CD14-positive monocyte (primary cell): Measurements from ENCODE around the gene C2CD4D. TPM values are rescaled to one million over a fixed set of nuclear protein-coding genes. Genes with fewer than 3 reads are reported as not detected.

Source experiments
- DNase-seq, 3 donors: peaks; one replicate each; pipeline ENCODE4 v3.0.0-alpha.2; 2011 to 2022
- H2AFZ ChIP-seq: 2 replicates; pipeline ENCODE4 v1.6.0; 2012; ENCODE audit warnings: mild to moderate bottlenecking, low read depth, low read length, inconsistent platforms; ENCODE audit not compliant: insufficient read depth, poor library complexity, severe bottlenecking
- H3K27ac ChIP-seq, 2 donors: 1 replicate in 1 of 2; 2 replicates in 1 of 2; pipeline ENCODE4 v1.5.1; 2012 to 2013; ENCODE audit warnings: low read length in 2 of 2, control low read depth in 1 of 2, inconsistent platforms in 1 of 2, low read depth in 1 of 2, mild to moderate bottlenecking in 1 of 2
- H3K27me3 ChIP-seq, 2 donors: one replicate each; pipeline versions ENCODE4 v1.6.0 to v1.6.1; 2011 to 2013; ENCODE audit warnings: low read length in 2 of 2; ENCODE audit not compliant: control insufficient read depth in 2 of 2, insufficient read depth in 2 of 2
- H3K36me3 ChIP-seq, 2 donors: replicated peaks in 1 of 2; 1 replicate in 1 of 2; 2 replicates in 1 of 2; pipeline versions ENCODE4 v1.5.1 to v1.6.1; 2012 to 2013; ENCODE audit warnings: low read length in 2 of 2, control low read depth in 1 of 2, inconsistent platforms in 1 of 2, mild to moderate bottlenecking in 1 of 2; ENCODE audit not compliant: insufficient read depth in 2 of 2, control insufficient read depth in 1 of 2
- H3K4me1 ChIP-seq, 2 donors: 1 replicate in 1 of 2; 2 replicates in 1 of 2; pipeline versions ENCODE4 v1.5.1 to v1.6.1; 2012 to 2013; ENCODE audit warnings: low read length in 2 of 2, control low read depth in 1 of 2, inconsistent platforms in 1 of 2, mild to moderate bottlenecking in 1 of 2, moderate library complexity in 1 of 2; ENCODE audit not compliant: insufficient read depth in 2 of 2, control insufficient read depth in 1 of 2
- H3K4me2 ChIP-seq: replicated peaks from 2 replicates; pipeline ENCODE3; 2012; ENCODE audit warnings: low read length, moderate library complexity, mild to moderate bottlenecking; ENCODE audit not compliant: poor library complexity, severe bottlenecking; ENCODE audit errors: extremely low read depth
- H3K4me3 ChIP-seq, 3 experiments: fragments of 200-600 bp in 1 of 3; sonication (generic) in 1 of 3; replicated peaks in 1 of 3; 1 replicate in 2 of 3; 2 replicates in 1 of 3; pipeline ENCODE4 v1.5.1; 2011 to 2013; ENCODE audit warnings: low read length in 3 of 3, mild to moderate bottlenecking in 3 of 3, control low read depth in 2 of 3, low read depth in 2 of 3, inconsistent platforms in 1 of 3, moderate library complexity in 1 of 3
- H3K79me2 ChIP-seq: 2 replicates; pipeline ENCODE4 v1.6.0; 2012; ENCODE audit warnings: mild to moderate bottlenecking, control low read depth, inconsistent platforms, low read length, moderate library complexity; ENCODE audit not compliant: insufficient read depth
- H3K9ac ChIP-seq: 2 replicates; pipeline ENCODE4 v1.6.0; 2017; ENCODE audit warnings: low read length, mild to moderate bottlenecking; ENCODE audit not compliant: insufficient read depth, poor library complexity, severe bottlenecking
- H3K9me3 ChIP-seq, 2 donors: replicated peaks in 1 of 2; 1 replicate in 1 of 2; 2 replicates in 1 of 2; pipeline versions ENCODE4 v1.5.1 to v1.6.1; 2012 to 2013; ENCODE audit warnings: low read length in 2 of 2, control low read depth in 1 of 2; ENCODE audit not compliant: control insufficient read depth in 1 of 2, insufficient read depth in 1 of 2
- H4K20me1 ChIP-seq: 2 replicates; pipeline ENCODE4 v1.6.0; 2012; ENCODE audit warnings: mild to moderate bottlenecking, low read length, control low read depth, moderate library complexity; ENCODE audit not compliant: insufficient read depth
- H3K27ac Mint-ChIP-seq, 7 donors: one replicate each; pipeline ENCODE4 v1.8.0; 2020; ENCODE audit warnings: mild to moderate bottlenecking in 7 of 7, mixed read lengths in 7 of 7, moderate library complexity in 6 of 7, inconsistent platforms in 2 of 7
- H3K27me3 Mint-ChIP-seq, 3 donors: one replicate each; pipeline ENCODE4 v1.8.0; 2021 to 2022; ENCODE audit warnings: low read depth in 3 of 3, mild to moderate bottlenecking in 3 of 3, mixed read lengths in 3 of 3, moderate library complexity in 3 of 3, inconsistent platforms in 1 of 3
- H3K36me3 Mint-ChIP-seq, 2 donors: one replicate each; pipeline ENCODE4 v1.8.0; 2020; ENCODE audit warnings: mixed read lengths in 2 of 2, inconsistent platforms in 1 of 2, mild to moderate bottlenecking in 1 of 2
- H3K4me1 Mint-ChIP-seq: one replicate; pipeline ENCODE4 v1.8.0; 2020; ENCODE audit warnings: mild to moderate bottlenecking, mixed read lengths
- H3K4me3 Mint-ChIP-seq, 2 donors: one replicate each; pipeline ENCODE4 v1.8.0; 2020; ENCODE audit warnings: mild to moderate bottlenecking in 2 of 2, mixed read lengths in 2 of 2, moderate library complexity in 1 of 2
- H3K9me3 Mint-ChIP-seq, 7 donors: one replicate each; pipeline ENCODE4 v1.8.0; 2020 to 2022; ENCODE audit warnings: mixed read lengths in 7 of 7, mild to moderate bottlenecking in 6 of 7, moderate library complexity in 6 of 7, inconsistent platforms in 2 of 7
- CTCF ChIP-seq: fragments of 200-600 bp; IDR thresholded peaks from one replicate; pipeline ENCODE4 v1.8.0; 2022; ENCODE audit warnings: antibody characterized with exemption, mild to moderate bottlenecking
- WGBS: methylation state at CpG from one replicate; pipeline ENCODE4 v1.1.5; 2013; ENCODE audit warnings: missing lambda C conversion rate; ENCODE audit not compliant: insufficient coverage; 5-methylcytosine and 5-hydroxymethylcytosine counted together
- intact Hi-C, 2 donors: fragments of 100-400 bp; cut with micrococcal nuclease; formaldehyde crosslinking; loops; one replicate each; pipeline versions ENCODE4 v1.15.0 to v1.15.1; 2023
- polyA plus RNA-seq, 3 donors: library from polyadenylated mRNA; depleted of rRNA in 1 of 3; unstranded in 2 of 3; stranded (reverse) in 1 of 3; fragments of 300-500 nt in 2 of 3; fragments of >200 nt in 1 of 3; fragmentation: Illumina TruSeq in 2 of 3; gene quantifications; 1 replicate in 2 of 3; 2 replicates in 1 of 3; pipeline ENCODE4 v1.2.3, GENCODE V29; 2012 to 2021

Gene C2CD4D
- polyA plus RNA-seq, 3 donors: not detected

GRCh38 chr1:151835596-151835995 is 4.0 kb downstream of the C2CD4D start:
- Histone ChIP-seq H2AFZ (no peak overlapping the region), H3K4me2 (no peak overlapping the region), H3K36me3 (no peaks in the 10 kb centered on the region), H3K9me3 (peaks cover 0 to 17% of the 10 kb centered on the region in 2 donors), H4K20me1 (no peaks in the 10 kb centered on the region), H3K27me3 (peaks cover 29 to 34% of the 10 kb centered on the region in 2 donors), H3K9ac (no peak overlapping the region), H3K79me2 (no peaks in the 10 kb centered on the region), H3K4me1 (peaks cover 65 to 96% of the 10 kb centered on the region in 2 donors), H3K27ac (no peak overlapping the region), H3K4me3 (no peak overlapping the region)
- DNase-seq: no peak
- Mint-ChIP-seq H3K4me1 (peaks cover 83% of the 10 kb centered on the region), H3K9me3 (peaks cover 0 to 19% (median 14%) of the 10 kb centered on the region in 7 donors), H3K27ac (no peak overlapping the region), H3K4me3 (no peak overlapping the region), H3K36me3 (peaks cover 6 to 13% of the 10 kb centered on the region in 2 donors), H3K27me3 (peaks cover 34 to 53% (median 40%) of the 10 kb centered on the region in 3 donors)
- TF ChIP-seq CTCF: no peak
- no CpG with 5 or more reads among the region's 7 CpGs for WGBS
- intact Hi-C loops: loop anchor here in 1 of 2 donors (5.0 kb wide), 1 partner anchor 298 kb away; no protein-coding TSS in a partner anchor

DNA sequence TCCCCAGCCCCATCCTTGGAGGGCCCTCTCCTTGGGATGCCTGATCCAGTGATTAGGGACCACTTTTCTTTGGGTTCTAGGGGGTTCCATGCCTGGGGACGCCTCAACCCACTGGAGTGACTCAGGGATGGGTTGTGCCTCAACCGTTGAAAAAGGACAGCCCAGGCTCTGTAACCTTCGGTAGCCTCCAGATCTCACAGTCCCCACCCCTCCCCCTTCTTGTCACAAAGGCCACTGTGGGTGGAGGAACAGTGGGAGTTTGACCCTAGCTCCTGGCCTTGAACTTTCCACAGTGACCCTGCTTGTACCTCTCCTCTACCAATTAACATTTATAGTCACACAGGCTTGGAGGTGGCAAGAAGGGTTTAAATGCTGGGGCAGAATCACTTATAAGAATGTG is 5.4 kb downstream of the C2CD4D start:
- H3K36me3 Mint-ChIP-seq: peaks cover 6 to 8% of the 10 kb centered on the region in 2 donors

More for the DNA sequence above, 5.4 kb downstream of the C2CD4D start:
- no peaks in the 10 kb centered on the region for H4K20me1 ChIP-seq
- peak overlapping the region in 1 of 3 experiments; percentile 13 for H3K4me3 ChIP-seq
- peaks cover 66 to 100% of the 10 kb centered on the region in 2 donors for H3K4me1 ChIP-seq
- H2AFZ ChIP-seq: peak overlapping the region; percentile 30
- peaks cover 18 to 21% of the 10 kb centered on the region in 2 donors for H3K27me3 ChIP-seq
- Mint-ChIP-seq H3K9me3 (peaks cover 0 to 15% (median 8%) of the 10 kb centered on the region in 7 donors), H3K4me1 (peaks cover 87% of the 10 kb centered on the region), H3K27ac (peak overlapping the region in 2 of 7 donors; percentile 2 to 64), H3K4me3 (no peak overlapping the region), H3K27me3 (peaks cover 21 to 40% (median 28%) of the 10 kb centered on the region in 3 donors)
- no peaks in the 10 kb centered on the region for H3K36me3 ChIP-seq
- no peaks in the 10 kb centered on the region for H3K79me2 ChIP-seq
- intact Hi-C loops: no loop called here
- no peak for DNase-seq
- no peak for TF ChIP-seq CTCF
- WGBS: no CpG with 5 or more reads among the region's 3 CpGs
- peaks cover 0 to 7% of the 10 kb centered on the region in 2 donors for H3K9me3 ChIP-seq
- no peak overlapping the region for H3K9ac ChIP-seq
- H3K4me2 ChIP-seq: peak overlapping the region; percentile 28
- H3K27ac ChIP-seq: peak overlapping the region in 1 of 2 donors; percentile 5
